OCI-LY1 (cell line): ENCODE results near the gene IRF2.

Source experiments
- EZH2 ChIP-seq: fragments of 200-600 bp; sonication (generic), shearing (Covaris generic); IDR thresholded peaks from 2 replicates; pipeline ENCODE4 v1.8.0; 2017; ENCODE audit warnings: borderline replicate concordance, mixed run types, mild to moderate bottlenecking, antibody characterized with exemption, low read length, moderate library complexity, mixed read lengths
- TF ChIP-seq, protein P1 (sequence below): fragments of 200-600 bp; sonication (generic), shearing (Covaris generic); IDR thresholded peaks from 2 replicates; pipeline ENCODE4 v1.5.1; 2017; ENCODE audit warnings: mild to moderate bottlenecking, antibody characterized with exemption, low read length, moderate library complexity, mixed read lengths

DNA sequence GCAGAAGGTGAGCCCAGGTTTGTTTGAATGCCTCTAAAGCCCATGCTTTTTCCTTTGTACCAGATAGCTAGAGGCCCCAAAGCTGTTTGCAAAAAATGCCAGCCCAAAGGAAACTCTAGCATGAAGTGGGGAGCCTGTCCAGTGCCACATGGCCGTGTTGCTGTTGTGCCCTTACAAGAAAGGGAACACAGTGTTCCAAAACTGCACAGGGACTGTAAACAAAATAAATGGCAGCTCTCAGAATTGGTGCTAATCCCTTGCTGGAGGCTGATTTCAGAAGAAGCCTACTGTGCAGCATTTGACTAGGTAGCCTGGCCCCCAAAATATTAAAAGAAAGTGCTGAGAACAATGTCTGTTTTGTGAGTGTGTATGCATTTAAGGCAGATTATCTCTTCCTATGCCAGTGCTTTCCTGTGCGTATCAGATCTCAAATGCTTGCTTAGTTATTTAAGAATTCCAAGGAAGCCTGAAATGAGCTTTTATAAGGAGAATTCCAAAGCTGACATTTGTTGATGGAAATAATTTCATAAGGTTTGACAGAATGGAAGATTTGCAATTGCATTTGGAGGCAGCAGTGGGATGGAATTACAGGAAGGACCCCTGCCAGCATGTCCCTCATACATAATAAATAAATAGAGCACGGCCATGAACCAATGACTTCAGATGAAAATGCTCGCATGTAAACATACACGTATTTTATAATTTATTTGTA is 115.7 kb downstream of the IRF2 start:
- TF ChIP-seq, protein P1, sequence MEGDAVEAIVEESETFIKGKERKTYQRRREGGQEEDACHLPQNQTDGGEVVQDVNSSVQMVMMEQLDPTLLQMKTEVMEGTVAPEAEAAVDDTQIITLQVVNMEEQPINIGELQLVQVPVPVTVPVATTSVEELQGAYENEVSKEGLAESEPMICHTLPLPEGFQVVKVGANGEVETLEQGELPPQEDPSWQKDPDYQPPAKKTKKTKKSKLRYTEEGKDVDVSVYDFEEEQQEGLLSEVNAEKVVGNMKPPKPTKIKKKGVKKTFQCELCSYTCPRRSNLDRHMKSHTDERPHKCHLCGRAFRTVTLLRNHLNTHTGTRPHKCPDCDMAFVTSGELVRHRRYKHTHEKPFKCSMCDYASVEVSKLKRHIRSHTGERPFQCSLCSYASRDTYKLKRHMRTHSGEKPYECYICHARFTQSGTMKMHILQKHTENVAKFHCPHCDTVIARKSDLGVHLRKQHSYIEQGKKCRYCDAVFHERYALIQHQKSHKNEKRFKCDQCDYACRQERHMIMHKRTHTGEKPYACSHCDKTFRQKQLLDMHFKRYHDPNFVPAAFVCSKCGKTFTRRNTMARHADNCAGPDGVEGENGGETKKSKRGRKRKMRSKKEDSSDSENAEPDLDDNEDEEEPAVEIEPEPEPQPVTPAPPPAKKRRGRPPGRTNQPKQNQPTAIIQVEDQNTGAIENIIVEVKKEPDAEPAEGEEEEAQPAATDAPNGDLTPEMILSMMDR, result no peak
- no peak for TF ChIP-seq EZH2
